GM12878 (cell line): Measurements from ENCODE around the gene DALRD3. TPM values are rescaled to one million over a fixed set of nuclear protein-coding genes. Genes with fewer than 3 reads are reported as not detected.
A peak's percentile ranks its signal among the peaks of the same experiment; 100 is the strongest.

Source experiments
- CBFB ChIP-seq: IDR thresholded peaks from 2 replicates; pipeline ENCODE4 v1.6.1; 2016; ENCODE audit warnings: antibody characterized with exemption, low read depth
- CREM ChIP-seq: IDR thresholded peaks from 2 replicates; pipeline ENCODE4 v1.6.1; 2014; ENCODE audit warnings: antibody characterized with exemption, low read depth
- E2F8 ChIP-seq: fragments of 450-650 bp; IDR thresholded peaks from 2 replicates; pipeline ENCODE4 v1.6.1; 2018; ENCODE audit warnings: mild to moderate bottlenecking, low read depth, moderate library complexity; ENCODE audit not compliant: partially characterized antibody
- EGR1 ChIP-seq, 2 experiments: IDR thresholded peaks; 1 replicate in 1 of 2; 2 replicates in 1 of 2; pipeline ENCODE4 v1.6.1; 2011 to 2012; ENCODE audit warnings: low read depth in 2 of 2, low read length in 2 of 2, borderline replicate concordance in 1 of 2, mild to moderate bottlenecking in 1 of 2, moderate library complexity in 1 of 2
- ESRRA ChIP-seq: IDR thresholded peaks from 2 replicates; pipeline ENCODE4 v1.6.1; 2012; ENCODE audit warnings: mild to moderate bottlenecking, low read length, improper control_type of control experiment
- GABPA ChIP-seq: IDR thresholded peaks from 2 replicates; pipeline ENCODE4 v1.6.1; 2014; ENCODE audit warnings: antibody characterized with exemption, low read depth, mild to moderate bottlenecking, inconsistent platforms
- GATAD2B ChIP-seq: fragments of 450-650 bp; conservative IDR thresholded peaks from 2 replicates; pipeline ENCODE4 v1.6.1; 2017; ENCODE audit warnings: low read depth, mild to moderate bottlenecking, moderate library complexity
- HDAC6 ChIP-seq: fragments of 200-600 bp; sonication (generic); IDR thresholded peaks from one replicate; pipeline ENCODE4 v1.8.0; 2017; ENCODE audit warnings: antibody characterized with exemption; ENCODE audit not compliant: unreplicated experiment
- RBBP5 ChIP-seq: fragments of 200-600 bp; sonication (generic); conservative IDR thresholded peaks from 2 replicates; pipeline ENCODE4 v1.6.1; 2016
- RELA ChIP-seq: fragments of 450-650 bp; IDR thresholded peaks from 2 replicates; pipeline ENCODE4 v1.8.0; 2014; ENCODE audit warnings: borderline replicate concordance; ENCODE audit not compliant: partially characterized antibody
- TBL1XR1 ChIP-seq: IDR thresholded peaks from 2 replicates; pipeline ENCODE4 v1.6.1; 2012; ENCODE audit warnings: low read depth, low read length, improper control_type of control experiment
- polyA plus RNA-seq, 11 experiments: library from polyadenylated mRNA; depleted of rRNA in 4 of 11; unstranded in 6 of 11; stranded (reverse) in 5 of 11; fragments of >200 nt; fragmentation: Nextera tagmentation in 4 of 11; fragmentation: Illumina TruSeq in 1 of 11; extraction: Ambion mirVana in 4 of 11; extraction: Trizol in 1 of 11; gene quantifications; 1 replicate in 1 of 11; 2 replicates in 10 of 11; pipeline versions ENCODE4 v1.2.1 to v1.2.3, GENCODE V29; 2011 to 2016; ENCODE audit warnings: inconsistent platforms in 2 of 11, missing spikeins in 2 of 11, low read depth in 1 of 11
- total RNA-seq, 4 experiments: library from RNA; depleted of rRNA in 3 of 4; stranded (reverse); fragments of >200 nt in 3 of 4; fragmentation: Illumina TruSeq in 1 of 4; extraction: Trizol in 1 of 4; gene quantifications; 2 replicates each; pipeline versions ENCODE4 v1.2.1 to v1.2.3, GENCODE V29; 2013 to 2021
- TF ChIP-seq, protein P1 (sequence below): fragments of 450-650 bp; IDR thresholded peaks from 2 replicates; pipeline ENCODE4 v1.6.1; 2018; ENCODE audit warnings: borderline replicate concordance, mild to moderate bottlenecking; ENCODE audit not compliant: partially characterized antibody
- TF ChIP-seq, protein P2 (sequence below): fragments of 450-650 bp; formaldehyde crosslinking; IDR thresholded peaks from 2 replicates; pipeline ENCODE4 v1.4.0; 2020; ENCODE audit warnings: mild to moderate bottlenecking, moderate library complexity
- TF ChIP-seq, protein P3 (sequence below): IDR thresholded peaks from 2 replicates; pipeline ENCODE4 v1.6.1; 2011; ENCODE audit warnings: borderline replicate concordance, low read depth, mild to moderate bottlenecking, moderate library complexity, mixed read lengths, low read length; ENCODE audit not compliant: insufficient read depth; ENCODE audit errors: extremely low read length

The DALRD3 gene
- total and polyA plus RNA-seq, 10 of the 15 experiments (the other 5 are each of a cell fraction or from before 2014, with no cell fraction given), result 10.1 to 28.2 (median 21.6) TPM

DNA sequence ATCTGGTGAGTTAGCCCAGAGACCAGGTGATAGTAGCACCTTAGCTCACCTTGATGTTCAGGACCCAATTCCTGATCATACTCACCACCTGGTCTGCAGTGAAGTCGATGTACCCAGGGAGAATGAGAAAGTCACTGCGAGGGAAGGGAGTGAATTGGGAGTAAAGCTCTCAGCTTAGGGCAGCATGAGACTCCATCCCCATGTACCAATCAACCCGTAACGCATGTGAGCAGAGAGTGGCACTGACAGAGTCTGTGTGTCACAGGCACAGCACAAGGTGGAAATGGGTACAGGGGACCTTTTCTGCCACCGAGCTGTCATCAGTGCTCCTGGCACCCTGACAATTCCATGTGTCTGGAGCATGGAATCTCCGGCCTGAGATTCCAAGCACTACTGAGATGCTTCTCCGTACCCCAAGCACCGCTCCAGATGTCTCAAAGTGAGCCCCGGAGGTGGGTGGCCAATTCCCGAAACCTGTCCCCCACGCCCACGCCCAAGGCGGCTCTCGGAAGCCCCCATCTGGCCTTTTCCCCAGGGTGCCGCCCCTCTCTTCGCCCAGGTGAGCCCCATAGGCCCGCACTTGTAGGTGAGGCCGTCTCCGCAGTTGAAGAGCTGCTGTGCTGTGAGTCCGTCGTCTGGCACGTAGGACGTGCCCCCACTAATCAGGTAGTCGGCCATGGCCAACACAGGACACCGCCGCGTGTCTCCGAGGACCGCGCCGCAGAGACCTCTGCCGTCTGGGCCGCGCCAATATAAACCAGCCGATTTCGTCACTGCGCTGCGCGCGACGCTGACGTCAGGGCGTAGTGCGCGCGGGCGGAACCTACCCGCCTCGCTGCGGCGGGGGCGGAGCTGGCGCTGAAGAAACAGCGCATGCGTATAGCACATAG lies 10.5 kb upstream of the DALRD3 start, which contains the start of gene IMPDH2 (continued):
- TF ChIP-seq, protein P1, sequence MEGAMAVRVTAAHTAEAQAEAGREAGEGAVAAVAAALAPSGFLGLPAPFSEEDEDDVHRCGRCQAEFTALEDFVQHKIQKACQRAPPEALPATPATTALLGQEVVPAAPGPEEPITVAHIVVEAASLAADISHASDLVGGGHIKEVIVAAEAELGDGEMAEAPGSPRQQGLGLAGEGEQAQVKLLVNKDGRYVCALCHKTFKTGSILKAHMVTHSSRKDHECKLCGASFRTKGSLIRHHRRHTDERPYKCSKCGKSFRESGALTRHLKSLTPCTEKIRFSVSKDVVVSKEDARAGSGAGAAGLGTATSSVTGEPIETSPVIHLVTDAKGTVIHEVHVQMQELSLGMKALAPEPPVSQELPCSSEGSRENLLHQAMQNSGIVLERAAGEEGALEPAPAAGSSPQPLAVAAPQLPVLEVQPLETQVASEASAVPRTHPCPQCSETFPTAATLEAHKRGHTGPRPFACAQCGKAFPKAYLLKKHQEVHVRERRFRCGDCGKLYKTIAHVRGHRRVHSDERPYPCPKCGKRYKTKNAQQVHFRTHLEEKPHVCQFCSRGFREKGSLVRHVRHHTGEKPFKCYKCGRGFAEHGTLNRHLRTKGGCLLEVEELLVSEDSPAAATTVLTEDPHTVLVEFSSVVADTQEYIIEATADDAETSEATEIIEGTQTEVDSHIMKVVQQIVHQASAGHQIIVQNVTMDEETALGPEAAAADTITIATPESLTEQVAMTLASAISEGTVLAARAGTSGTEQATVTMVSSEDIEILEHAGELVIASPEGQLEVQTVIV, result no peak
- TF ChIP-seq GABPA (no peak), RBBP5 (no peak), E2F8 (peak; percentile 15), GATAD2B (peak; percentile 68), HDAC6 (peak; percentile 90), EGR1 (IDR thresholded peaks at IDR 0.05; ENCODE audit: borderline replicate concordance in 1 of 2, low read depth in 2 of 2, low read length in 2 of 2) (peak in 1 of 2 experiments; percentile 91; a peak in 2 of 3 replicates), RELA (peak; percentile 80), CREM (peak; percentile 97), ESRRA (no peak), TBL1XR1 (peak; percentile 17; the same call in 1 of the 2 replicates), CBFB (peak; percentile 96)
- TF ChIP-seq, protein P2, sequence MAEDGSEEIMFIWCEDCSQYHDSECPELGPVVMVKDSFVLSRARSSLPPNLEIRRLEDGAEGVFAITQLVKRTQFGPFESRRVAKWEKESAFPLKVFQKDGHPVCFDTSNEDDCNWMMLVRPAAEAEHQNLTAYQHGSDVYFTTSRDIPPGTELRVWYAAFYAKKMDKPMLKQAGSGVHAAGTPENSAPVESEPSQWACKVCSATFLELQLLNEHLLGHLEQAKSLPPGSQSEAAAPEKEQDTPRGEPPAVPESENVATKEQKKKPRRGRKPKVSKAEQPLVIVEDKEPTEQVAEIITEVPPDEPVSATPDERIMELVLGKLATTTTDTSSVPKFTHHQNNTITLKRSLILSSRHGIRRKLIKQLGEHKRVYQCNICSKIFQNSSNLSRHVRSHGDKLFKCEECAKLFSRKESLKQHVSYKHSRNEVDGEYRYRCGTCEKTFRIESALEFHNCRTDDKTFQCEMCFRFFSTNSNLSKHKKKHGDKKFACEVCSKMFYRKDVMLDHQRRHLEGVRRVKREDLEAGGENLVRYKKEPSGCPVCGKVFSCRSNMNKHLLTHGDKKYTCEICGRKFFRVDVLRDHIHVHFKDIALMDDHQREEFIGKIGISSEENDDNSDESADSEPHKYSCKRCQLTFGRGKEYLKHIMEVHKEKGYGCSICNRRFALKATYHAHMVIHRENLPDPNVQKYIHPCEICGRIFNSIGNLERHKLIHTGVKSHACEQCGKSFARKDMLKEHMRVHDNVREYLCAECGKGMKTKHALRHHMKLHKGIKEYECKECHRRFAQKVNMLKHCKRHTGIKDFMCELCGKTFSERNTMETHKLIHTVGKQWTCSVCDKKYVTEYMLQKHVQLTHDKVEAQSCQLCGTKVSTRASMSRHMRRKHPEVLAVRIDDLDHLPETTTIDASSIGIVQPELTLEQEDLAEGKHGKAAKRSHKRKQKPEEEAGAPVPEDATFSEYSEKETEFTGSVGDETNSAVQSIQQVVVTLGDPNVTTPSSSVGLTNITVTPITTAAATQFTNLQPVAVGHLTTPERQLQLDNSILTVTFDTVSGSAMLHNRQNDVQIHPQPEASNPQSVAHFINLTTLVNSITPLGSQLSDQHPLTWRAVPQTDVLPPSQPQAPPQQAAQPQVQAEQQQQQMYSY, result no peak
- TF ChIP-seq, protein P3, sequence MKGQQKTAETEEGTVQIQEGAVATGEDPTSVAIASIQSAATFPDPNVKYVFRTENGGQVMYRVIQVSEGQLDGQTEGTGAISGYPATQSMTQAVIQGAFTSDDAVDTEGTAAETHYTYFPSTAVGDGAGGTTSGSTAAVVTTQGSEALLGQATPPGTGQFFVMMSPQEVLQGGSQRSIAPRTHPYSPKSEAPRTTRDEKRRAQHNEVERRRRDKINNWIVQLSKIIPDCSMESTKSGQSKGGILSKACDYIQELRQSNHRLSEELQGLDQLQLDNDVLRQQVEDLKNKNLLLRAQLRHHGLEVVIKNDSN, result no peak
